Spleen (tissue), 11 donors: ENCODE data around the gene PLEKHD1. TPM values are rescaled to one million over a fixed set of nuclear protein-coding genes. Genes with fewer than 3 reads are reported as not detected.

Experiments used
- DNase-seq: peaks from one replicate; pipeline ENCODE4 v3.0.0-alpha.2; 2020
- H3K27ac ChIP-seq, 8 donors: fragments of 200-600 bp; sonication (generic) in 7 of 8; 1 replicate in 4 of 8; 2 replicates in 4 of 8; pipeline versions ENCODE4 v1.5.0 to v1.8.0; 2016 to 2021; ENCODE audit warnings: inconsistent platforms in 4 of 8, mild to moderate bottlenecking in 4 of 8, moderate library complexity in 1 of 8
- H3K27me3 ChIP-seq, 7 donors: fragments of 200-600 bp; sonication (generic) in 6 of 7; replicated peaks in 1 of 7; 1 replicate in 4 of 7; 2 replicates in 3 of 7; pipeline versions ENCODE4 v1.5.0 to v1.8.0; 2016 to 2021; ENCODE audit warnings: inconsistent platforms in 3 of 7, mild to moderate bottlenecking in 1 of 7
- H3K36me3 ChIP-seq, 6 donors: fragments of 200-600 bp; sonication (generic) in 5 of 6; 1 replicate in 4 of 6; 2 replicates in 2 of 6; pipeline versions ENCODE4 v1.5.0 to v1.8.0; 2016 to 2021; ENCODE audit warnings: inconsistent platforms in 2 of 6
- H3K4me1 ChIP-seq, 6 donors: fragments of 200-600 bp; sonication (generic) in 5 of 6; 1 replicate in 3 of 6; 2 replicates in 3 of 6; pipeline versions ENCODE4 v1.5.0 to v1.8.0; 2016 to 2021; ENCODE audit warnings: inconsistent platforms in 3 of 6
- H3K4me3 ChIP-seq, 8 donors: fragments of 200-600 bp; sonication (generic) in 7 of 8; 1 replicate in 4 of 8; 2 replicates in 4 of 8; pipeline versions ENCODE4 v1.5.0 to v1.8.0; 2016 to 2021; ENCODE audit warnings: inconsistent platforms in 4 of 8, mild to moderate bottlenecking in 4 of 8, moderate library complexity in 2 of 8
- H3K9me3 ChIP-seq, 8 donors: fragments of 200-600 bp; sonication (generic) in 7 of 8; 1 replicate in 4 of 8; 2 replicates in 4 of 8; pipeline versions ENCODE4 v1.5.0 to v1.8.0; 2016 to 2021; ENCODE audit warnings: inconsistent platforms in 4 of 8
- CTCF ChIP-seq, 11 experiments: fragments of 200-600 bp in 7 of 11; fragments of 450-650 bp in 4 of 11; sonication (generic) in 4 of 11; IDR thresholded peaks in 8 of 11; conservative IDR thresholded peaks in 3 of 11; 1 replicate in 7 of 11; 2 replicates in 4 of 11; pipeline versions ENCODE4 v1.4.0 to v1.8.0; 2016 to 2021; ENCODE audit warnings: antibody characterized with exemption in 11 of 11, inconsistent platforms in 4 of 11, mild to moderate bottlenecking in 1 of 11
- POLR2A ChIP-seq, 3 donors: fragments of 450-650 bp; IDR thresholded peaks; one replicate each; pipeline ENCODE4 v1.5.1; 2017; ENCODE audit warnings: antibody characterized with exemption in 3 of 3, mild to moderate bottlenecking in 1 of 3
- POLR2AphosphoS5 ChIP-seq, 3 donors: sonication (generic); formaldehyde crosslinking; IDR thresholded peaks; one replicate each; pipeline ENCODE4 v1.5.1; 2017; ENCODE audit warnings: antibody characterized with exemption in 3 of 3
- WGBS, 5 donors: extraction: QIAGEN DNeasy Blood & Tissue Kit in 3 of 5; methylation state at CpG; one replicate each; pipeline versions ENCODE4 v1.1.5 to v1.1.7; 2013 to 2018; 5-methylcytosine and 5-hydroxymethylcytosine counted together
- intact Hi-C: fragments of 100-400 bp; cut with DNase I; formaldehyde crosslinking; loops from one replicate; pipeline ENCODE4 v1.15.0; 2023; ENCODE audit warnings: low total_unique reads
- polyA plus RNA-seq, 3 donors: library from polyadenylated mRNA; stranded (reverse); fragments of 200-250 nt; gene quantifications; one replicate each; pipeline ENCODE4 v1.2.1, GENCODE V29; 2013
- total RNA-seq, 7 donors: library from RNA; depleted of rRNA in 3 of 7; stranded (reverse); fragments of >200 nt in 3 of 7; fragmentation: NEBNext Ultra II Directional in 4 of 7; extraction: Animal tissue kit (Norgen Biotek cat#: 25700) in 4 of 7; gene quantifications; one replicate each; pipeline versions ENCODE4 v1.1.0 to v1.2.1, GENCODE V29; 2016 to 2021
- donor health status: healthy with polysubstance abuse.
- donor health status: DM: no; HTN: no; CAD: no; lungs with moderate emphysema.
- donor health status: DM: no; HTN: no; CAD: no.
- donor health status: Bipolar disorder and iron deficiency.
- donor health status: healthy.
- donor health status: DM: no; HTN: no; CAD: no.
- donor health status: DM: yes; HTN: yes; CAD: no.

Gene PLEKHD1
- total and polyA plus RNA-seq, 10 donors, result 0.06 to 0.46 (median 0.17) TPM; not detected in 1

- no peak for TF ChIP-seq POLR2A (IDR thresholded peaks at IDR 0.05)
- no peak for TF ChIP-seq POLR2AphosphoS5 (IDR thresholded peaks at IDR 0.05)
- TF ChIP-seq CTCF (IDR thresholded peaks at IDR 0.05 in 8 of 11, conservative IDR thresholded peaks at IDR 0.05 in 3 of 11), result no peak
- no peaks in the 10 kb centered on the region for H3K9me3 ChIP-seq
- DNase-seq, result no peak
- H3K36me3 ChIP-seq, result no peaks in the 10 kb centered on the region
- peaks cover 0 to 37% (median 0%) of the 10 kb centered on the region in 7 donors for H3K27me3 ChIP-seq
- no peaks in the 10 kb centered on the region for H3K4me1 ChIP-seq
- H3K4me3 ChIP-seq, result no peak overlapping the region
- intact Hi-C loops, result no loop called here
- 76 to 95% (median 81%) methylated on average over 2 to 3 of the region's 3 CpGs for whole genome bisulfite sequencing, 5 donors
- H3K27ac ChIP-seq, result no peak overlapping the region
These were observed 45.0 kb downstream of the PLEKHD1 start for GRCh38 chr14:69529563-69529962.

GRCh38 chr14:69530095-69530494 lies 45.6 kb downstream of the PLEKHD1 start:
- H3K27me3 ChIP-seq, result peaks cover 0 to 42% (median 0%) of the 10 kb centered on the region in 7 donors
- WGBS, 5 donors, result 53 to 83% (median 62%) methylated on average over 3 to 4 of the region's 4 CpGs

DNA sequence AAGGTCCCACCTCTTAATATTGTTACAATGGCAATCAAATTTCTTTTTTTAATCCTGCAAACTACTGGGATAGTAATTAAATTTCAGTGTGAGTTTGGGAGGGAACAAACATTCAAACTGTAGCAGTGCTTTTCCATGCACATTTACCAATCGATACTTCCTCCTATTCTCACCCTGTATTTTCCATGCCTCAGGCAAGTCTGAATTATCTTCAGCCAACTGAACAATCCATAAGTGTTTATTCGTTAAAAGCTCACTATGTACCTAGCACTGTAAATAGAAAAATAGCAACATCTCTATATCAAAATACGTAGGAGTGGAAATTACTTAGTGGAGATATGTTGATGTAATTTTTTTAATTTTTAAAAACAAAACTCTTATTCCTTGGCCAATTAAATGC lies 46.6 kb downstream of the PLEKHD1 start:
- H3K9me3 ChIP-seq, result no peaks in the 10 kb centered on the region
- no peak overlapping the region for H3K4me3 ChIP-seq
- 78 to 86% (median 82%) methylated on average over 3 of the region's 3 CpGs for WGBS, 5 donors
- H3K27ac ChIP-seq, result no peak overlapping the region
- no peaks in the 10 kb centered on the region for H3K4me1 ChIP-seq
- no peak for DNase-seq
- intact Hi-C loops, result no loop called here
- H3K36me3 ChIP-seq, result no peaks in the 10 kb centered on the region
- H3K27me3 ChIP-seq, result peaks cover 0 to 53% (median 0%) of the 10 kb centered on the region in 7 donors
- TF ChIP-seq CTCF (IDR thresholded peaks at IDR 0.05 in 8 of 11, conservative IDR thresholded peaks at IDR 0.05 in 3 of 11) (no peak), POLR2AphosphoS5 (IDR thresholded peaks at IDR 0.05) (no peak), POLR2A (IDR thresholded peaks at IDR 0.05) (no peak)

More at GRCh38 chr14:69530095-69530494, 45.6 kb downstream of the PLEKHD1 start:
- no peak overlapping the region for H3K4me3 ChIP-seq
- intact Hi-C loops, result no loop called here
- no peak for DNase-seq
- no peaks in the 10 kb centered on the region for H3K36me3 ChIP-seq
- H3K27ac ChIP-seq, result no peak overlapping the region
- no peaks in the 10 kb centered on the region for H3K9me3 ChIP-seq
- H3K4me1 ChIP-seq, result no peaks in the 10 kb centered on the region
- TF ChIP-seq CTCF (IDR thresholded peaks at IDR 0.05 in 8 of 11, conservative IDR thresholded peaks at IDR 0.05 in 3 of 11), result no peak
- no peak for TF ChIP-seq POLR2A (IDR thresholded peaks at IDR 0.05)
- no peak for TF ChIP-seq POLR2AphosphoS5 (IDR thresholded peaks at IDR 0.05)

- H3K9me3 ChIP-seq, result no peaks in the 10 kb centered on the region
- no peaks in the 10 kb centered on the region for H3K36me3 ChIP-seq
- 69 to 78% (median 70%) methylated on average over 3 of the region's 3 CpGs for WGBS, 5 donors
- H3K4me3 ChIP-seq, result no peak overlapping the region
- H3K4me1 ChIP-seq, result no peaks in the 10 kb centered on the region
- DNase-seq, result no peak
- no peak overlapping the region for H3K27ac ChIP-seq
- peaks cover 0 to 62% (median 0%) of the 10 kb centered on the region in 7 donors for H3K27me3 ChIP-seq
- no peak for TF ChIP-seq POLR2AphosphoS5 (IDR thresholded peaks at IDR 0.05)
- TF ChIP-seq CTCF (IDR thresholded peaks at IDR 0.05 in 8 of 11, conservative IDR thresholded peaks at IDR 0.05 in 3 of 11), result no peak
- no peak for TF ChIP-seq POLR2A (IDR thresholded peaks at IDR 0.05)
- intact Hi-C loops, result no loop called here
These were observed 48.2 kb downstream of the PLEKHD1 start for GRCh38 chr14:69532561-69533340.
